A673 (cell line): ENCODE results near the gene ANK3. TPM values are rescaled to one million over a fixed set of nuclear protein-coding genes. Genes with fewer than 3 reads are reported as not detected.

Experiments
- Bru-seq: library from RNA; stranded (reverse); fragments of 400-500 nt; gene quantifications from one replicate; lab custom pipeline; 2021; lab: Mats Ljungman, UMichigan
- BruChase-seq, 2 experiments: library from RNA; stranded (reverse); fragments of 400-500 nt; gene quantifications; one replicate each; lab custom pipeline; 2021; lab: Mats Ljungman, UMichigan
- BruUV-seq: library from RNA; stranded (reverse); fragments of 400-500 nt; replicated peaks from 2 replicates; lab custom pipeline; 2021; lab: Mats Ljungman, UMichigan
- CTCF ChIA-PET: fragments of 300-600 bp; sonication (Branson Sonifier 250); formaldehyde crosslinking; loops from one replicate; lab custom pipeline; 2022; ENCODE audit warnings: antibody characterized with exemption; lab: Charles Lee
- POLR2A ChIA-PET: fragments of 300-600 bp; sonication (Branson Sonifier 250); formaldehyde crosslinking; loops from one replicate; lab custom pipeline; 2022; ENCODE audit warnings: antibody characterized with exemption; ENCODE audit not compliant: low non-redundant PET; lab: Charles Lee
- DNase-seq: peaks from one replicate; pipeline ENCODE4 v3.0.0-alpha.2; 2015; ENCODE audit warnings: low spot score
- H3K27ac ChIP-seq: fragments of 200-600 bp; sonication (generic); 2 replicates; pipeline ENCODE4 v1.5.1; 2016; ENCODE audit warnings: mixed run types, low read depth, mild to moderate bottlenecking, mixed read lengths, antibody characterized with exemption, low read length; ENCODE audit not compliant: poor library complexity, severe bottlenecking
- H3K27me3 ChIP-seq: fragments of 200-600 bp; sonication (generic); replicated peaks from 2 replicates; pipeline ENCODE4 v1.6.1; 2017; ENCODE audit warnings: mixed run types, low read depth, mild to moderate bottlenecking, mixed read lengths, antibody characterized with exemption, low read length; ENCODE audit not compliant: insufficient read depth, poor library complexity
- H3K36me3 ChIP-seq: fragments of 200-600 bp; sonication (generic); 2 replicates; pipeline ENCODE4 v1.6.1; 2016; ENCODE audit warnings: mixed run types, mild to moderate bottlenecking, mixed read lengths, antibody characterized with exemption, low read length; ENCODE audit not compliant: insufficient read depth, poor library complexity, severe bottlenecking
- H3K4me1 ChIP-seq: fragments of 200-600 bp; sonication (generic); 2 replicates; pipeline ENCODE4 v1.6.1; 2017; ENCODE audit warnings: mixed run types, mild to moderate bottlenecking, mixed read lengths, antibody characterized with exemption, low read length; ENCODE audit not compliant: insufficient read depth, poor library complexity, severe bottlenecking
- H3K4me3 ChIP-seq: fragments of 200-600 bp; sonication (generic); 2 replicates; pipeline ENCODE4 v1.5.1; 2016; ENCODE audit warnings: low read depth, mixed run types, mild to moderate bottlenecking, mixed read lengths, low read length; ENCODE audit not compliant: poor library complexity, severe bottlenecking
- H3K9me3 ChIP-seq: fragments of 200-600 bp; sonication (generic); 2 replicates; pipeline ENCODE4 v1.6.1; 2016; ENCODE audit warnings: mixed run types, low read depth, mild to moderate bottlenecking, mixed read lengths, antibody characterized with exemption, low read length; ENCODE audit not compliant: poor library complexity, severe bottlenecking
- EZH2 ChIP-seq: fragments of 200-600 bp; sonication (generic); IDR thresholded peaks from 2 replicates; pipeline ENCODE4 v1.6.1; 2017; ENCODE audit warnings: borderline replicate concordance, low read depth, mild to moderate bottlenecking, mixed read lengths, antibody characterized with exemption, low read length; ENCODE audit not compliant: poor library complexity, severe bottlenecking
- intact Hi-C: fragments of 100-400 bp; cut with micrococcal nuclease; formaldehyde crosslinking; loops from one replicate; pipeline ENCODE4 v1.10.0; 2022; ENCODE audit not compliant: unreplicated experiment
- long read RNA-seq: library from polyadenylated mRNA; stranded (forward); transcript quantifications from one replicate; pipeline ENCODE4 v2.0.0, GENCODE V29; 2022
- total RNA-seq: library from RNA; stranded (reverse); gene quantifications from 2 replicates; pipeline ENCODE4 v1.2.3, GENCODE V29; 2021
- TF ChIP-seq, protein P1 (sequence below): fragments of 300-800, 200-600 bp; sonication (generic); conservative IDR thresholded peaks from 2 replicates; pipeline ENCODE4 v1.5.1; 2017; ENCODE audit warnings: low read depth, mild to moderate bottlenecking, antibody characterized with exemption, low read length, moderate library complexity, mixed read lengths

Gene ANK3
- total RNA-seq (13.5 and 16.3 TPM in 2 replicates), Bru-seq, nascent RNA (percentile 58 among the genes with signal in this experiment), BruChase-seq, experiment 1, labeled RNA remaining after a 2-hour chase (percentile 60 among the genes with signal in this experiment), BruChase-seq, experiment 2, labeled RNA remaining after a 6-hour chase (percentile 55 among the genes with signal in this experiment)
- long read RNA-seq, partial matches to known transcripts: 3 of 5 reads
- long read RNA-seq, other reads (novel, unspliced or antisense): 2 of 5 reads

DNA sequence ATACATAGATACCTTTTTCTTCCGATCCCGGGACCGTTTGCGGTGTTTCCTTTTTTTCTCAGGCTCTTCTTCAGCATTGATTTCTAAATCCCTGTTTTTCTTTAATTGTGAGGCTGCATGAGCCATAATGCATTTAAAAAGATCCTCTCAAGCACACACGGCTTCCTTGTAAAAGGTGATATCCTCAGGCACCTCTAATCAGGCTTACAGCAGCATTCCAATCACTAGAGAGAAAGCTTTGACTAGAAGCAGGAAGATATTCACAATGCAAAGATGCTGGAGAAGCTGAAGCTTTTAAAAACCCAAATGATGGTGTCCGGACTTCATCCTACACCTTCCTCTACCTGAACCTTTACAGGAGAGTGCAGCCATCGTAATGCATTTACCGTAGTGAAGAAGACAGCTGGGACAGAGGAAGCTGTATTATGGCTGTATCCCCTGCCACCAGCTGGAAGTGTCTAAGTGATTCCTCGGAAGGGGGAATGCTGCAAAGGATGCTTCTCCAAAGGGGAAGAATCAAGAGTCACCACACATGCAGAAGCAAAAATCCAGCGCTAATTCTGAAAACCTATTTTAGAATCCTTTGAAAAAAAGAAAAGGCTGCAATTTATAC lies at the start of gene ANK3:
Gene ANK3, minus strand, starts transcription at position 463 of the 613 bp plus-strand sequence. Its CDS starts 337 bp downstream, at position 126.
- DNase-seq: no peak
- Histone ChIP-seq H3K4me3 (no peak within 1 kb of the TSS), H3K9me3 (no peaks in the 10 kb centered on the region), H3K27ac (no peak within 1 kb of the TSS), H3K27me3 (no peaks in the 10 kb centered on the region), H3K36me3 (no peaks in the 10 kb centered on the region), H3K4me1 (peaks cover 6% of the 10 kb centered on the region)
- ChIA-PET POLR2A (no interaction called here), CTCF (no interaction called here)
- intact Hi-C loops: no loop called here
- TF ChIP-seq EZH2: no peak
- TF ChIP-seq, protein P1, sequence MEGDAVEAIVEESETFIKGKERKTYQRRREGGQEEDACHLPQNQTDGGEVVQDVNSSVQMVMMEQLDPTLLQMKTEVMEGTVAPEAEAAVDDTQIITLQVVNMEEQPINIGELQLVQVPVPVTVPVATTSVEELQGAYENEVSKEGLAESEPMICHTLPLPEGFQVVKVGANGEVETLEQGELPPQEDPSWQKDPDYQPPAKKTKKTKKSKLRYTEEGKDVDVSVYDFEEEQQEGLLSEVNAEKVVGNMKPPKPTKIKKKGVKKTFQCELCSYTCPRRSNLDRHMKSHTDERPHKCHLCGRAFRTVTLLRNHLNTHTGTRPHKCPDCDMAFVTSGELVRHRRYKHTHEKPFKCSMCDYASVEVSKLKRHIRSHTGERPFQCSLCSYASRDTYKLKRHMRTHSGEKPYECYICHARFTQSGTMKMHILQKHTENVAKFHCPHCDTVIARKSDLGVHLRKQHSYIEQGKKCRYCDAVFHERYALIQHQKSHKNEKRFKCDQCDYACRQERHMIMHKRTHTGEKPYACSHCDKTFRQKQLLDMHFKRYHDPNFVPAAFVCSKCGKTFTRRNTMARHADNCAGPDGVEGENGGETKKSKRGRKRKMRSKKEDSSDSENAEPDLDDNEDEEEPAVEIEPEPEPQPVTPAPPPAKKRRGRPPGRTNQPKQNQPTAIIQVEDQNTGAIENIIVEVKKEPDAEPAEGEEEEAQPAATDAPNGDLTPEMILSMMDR: no peak
- BruUV-seq: no TSS peak

DNA sequence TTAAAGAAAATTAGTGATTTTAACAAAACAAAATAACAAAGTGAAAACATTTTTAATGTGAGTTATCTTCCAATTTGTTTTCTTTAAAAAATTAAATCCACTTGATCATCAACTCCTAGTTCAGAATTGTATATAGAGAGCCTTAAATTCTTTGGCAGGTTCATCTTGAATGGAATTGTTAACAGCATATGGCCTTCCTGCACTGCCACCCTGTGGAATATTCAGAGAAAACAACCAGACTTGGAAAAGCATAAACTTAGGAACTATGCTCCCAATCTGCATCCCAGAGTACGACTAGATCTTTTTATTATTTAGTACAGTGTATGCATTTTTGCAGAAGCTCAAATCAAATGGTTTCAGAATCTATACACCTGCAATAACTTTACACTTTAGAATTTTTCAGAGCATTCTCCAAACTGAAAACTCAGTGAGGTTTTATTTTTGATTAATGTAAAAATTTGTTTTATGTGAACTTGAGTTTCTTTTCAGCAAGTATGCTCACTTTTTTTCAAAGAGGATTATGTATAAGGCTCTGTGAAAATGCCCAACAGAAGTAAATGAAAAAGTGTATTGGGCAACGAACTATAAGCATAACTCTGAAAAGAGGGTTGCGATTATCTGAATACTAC lies 44.9 kb upstream of the ANK3 start:
- no peaks in the 10 kb centered on the region for H3K4me1 ChIP-seq
- H3K4me3 ChIP-seq: no peak overlapping the region
- no peaks in the 10 kb centered on the region for H3K27me3 ChIP-seq
- no peaks in the 10 kb centered on the region for H3K9me3 ChIP-seq
- intact Hi-C loops: loop anchor here (1.0 to 10.0 kb wide), 5 partner anchors 97 to 1650 kb away; no protein-coding TSS in a partner anchor
- ChIA-PET CTCF (interaction anchor here (1.0 kb wide), 1 partner anchor 230 kb away, joined by 3 read pairs; no protein-coding TSS in a partner anchor), POLR2A (no interaction called here)
- BruUV-seq: no TSS peak
- TF ChIP-seq, protein P1: peak; percentile 78
- no peak for TF ChIP-seq EZH2
- H3K36me3 ChIP-seq: no peaks in the 10 kb centered on the region
- peak; percentile 72 for DNase-seq
- no peak overlapping the region for H3K27ac ChIP-seq

DNA sequence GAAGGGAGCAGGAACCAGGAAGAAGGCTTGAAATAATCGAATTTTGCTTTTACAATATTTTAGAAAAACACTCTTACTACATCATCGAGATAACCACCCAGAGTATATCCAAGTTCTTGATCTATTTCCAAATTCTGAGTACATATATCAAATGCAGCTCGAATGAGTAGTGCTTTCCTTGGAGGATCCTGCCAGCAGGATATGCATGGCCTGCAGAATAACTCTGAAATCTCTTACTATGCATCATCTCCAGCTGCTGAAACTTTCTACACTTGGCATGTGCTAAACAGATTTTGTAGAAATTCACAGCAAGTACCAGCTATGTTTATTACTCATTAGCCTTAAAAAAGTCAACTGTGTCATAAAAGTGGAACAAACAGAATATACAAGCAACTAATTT lies 44.0 kb upstream of the ANK3 start:
- POLR2A ChIA-PET: no interaction called here
- H3K4me3 ChIP-seq: no peak overlapping the region
- H3K36me3 ChIP-seq: no peaks in the 10 kb centered on the region
- H3K4me1 ChIP-seq: peaks cover 5% of the 10 kb centered on the region
- no TSS peak for BruUV-seq
- intact Hi-C loops: loop anchor here (1.0 to 10.0 kb wide), 5 partner anchors 96 to 1649 kb away; no protein-coding TSS in a partner anchor
- H3K27me3 ChIP-seq: no peaks in the 10 kb centered on the region
- H3K9me3 ChIP-seq: no peaks in the 10 kb centered on the region
- no peak for DNase-seq
- CTCF ChIA-PET: interaction anchor here (1.0 kb wide), 1 partner anchor 229 kb away, joined by 3 read pairs; no protein-coding TSS in a partner anchor
- no peak for TF ChIP-seq EZH2
- TF ChIP-seq, protein P1: no peak
- H3K27ac ChIP-seq: no peak overlapping the region
